Heart right ventricle (tissue), 16 donors: ENCODE results near the gene GPS1. TPM values are rescaled to one million over a fixed set of nuclear protein-coding genes. Genes with fewer than 3 reads are reported as not detected.
A peak's percentile ranks its signal among the peaks of the same experiment; 100 is the strongest.

ENCODE experiments used
- ATAC-seq, 8 donors: fragments of 200-7000 bp; cut with Tn5 transposase; one replicate each; pipeline ENCODE4 v1.9.1; 2020; ENCODE audit warnings: mild to moderate bottlenecking in 8 of 8, moderate library complexity in 8 of 8, moderate number of reproducible peaks in 1 of 8
- DNase-seq, 2 donors: peaks; one replicate each; pipeline ENCODE4 v3.0.0-alpha.2; 2020
- H3K27ac ChIP-seq, 10 donors: fragments of 200-600 bp; sonication (generic) in 2 of 10; one replicate each; pipeline versions ENCODE4 v1.5.0 to v1.8.0; 2020 to 2022; ENCODE audit warnings: mild to moderate bottlenecking in 3 of 10
- H3K27me3 ChIP-seq, 7 donors: fragments of 200-600 bp; one replicate each; pipeline ENCODE4 v1.8.0; 2021 to 2022; ENCODE audit warnings: mild to moderate bottlenecking in 2 of 7
- H3K36me3 ChIP-seq, 9 donors: fragments of 200-600 bp; sonication (generic) in 1 of 9; one replicate each; pipeline versions ENCODE4 v1.5.0 to v1.8.0; 2020 to 2022; ENCODE audit warnings: mild to moderate bottlenecking in 2 of 9
- H3K4me1 ChIP-seq, 9 donors: fragments of 200-600 bp; sonication (generic) in 1 of 9; one replicate each; pipeline versions ENCODE4 v1.5.0 to v1.8.0; 2020 to 2022; ENCODE audit warnings: mild to moderate bottlenecking in 4 of 9
- H3K4me3 ChIP-seq, 10 donors: fragments of 200-600 bp; sonication (generic) in 2 of 10; one replicate each; pipeline versions ENCODE4 v1.5.0 to v1.8.0; 2020 to 2022; ENCODE audit warnings: mild to moderate bottlenecking in 7 of 10, moderate library complexity in 2 of 10
- H3K9me3 ChIP-seq, 11 donors: fragments of 200-600 bp in 10 of 11; sonication (generic) in 2 of 11; one replicate each; pipeline versions ENCODE4 v1.5.0 to v1.8.0; 2013 to 2022; ENCODE audit warnings: mild to moderate bottlenecking in 2 of 11, control low read depth in 1 of 11, moderate library complexity in 1 of 11
- whole genome bisulfite sequencing, 2 donors: extraction: QIAGEN DNeasy Blood & Tissue Kit; methylation state at CpG; one replicate each; pipeline ENCODE4 v1.1.7; 2013; ENCODE audit warnings: inconsistent platforms in 1 of 2; 5-methylcytosine and 5-hydroxymethylcytosine counted together
- intact Hi-C, 10 donors: fragments of 100-400 bp; cut with DNase I; formaldehyde crosslinking; loops; one replicate each; pipeline versions ENCODE4 v1.11.1 to v1.14.2; 2022
- polyA plus RNA-seq, 2 donors: library from polyadenylated mRNA; stranded (reverse); fragments of 200-250 nt; gene quantifications; one replicate each; pipeline ENCODE4 v1.2.3, GENCODE V29; 2013
- total RNA-seq, 10 donors: library from RNA; stranded (reverse); fragmentation: NEBNext Ultra II Directional in 3 of 10; extraction: Animal tissue kit (Norgen Biotek cat#: 25700) in 3 of 10; gene quantifications; one replicate each; pipeline versions ENCODE4 v1.2.1 to v1.2.4, GENCODE V29; 2021 to 2023
- TF ChIP-seq, protein P1 (sequence below), 9 donors: fragments of 200-600 bp; sonication (generic) in 2 of 9; IDR thresholded peaks; one replicate each; pipeline versions ENCODE4 v1.5.0 to v1.8.0; 2021 to 2022; ENCODE audit warnings: antibody characterized with exemption in 9 of 9, mild to moderate bottlenecking in 5 of 9, moderate library complexity in 1 of 9
- donor health status: Arrhythmogenic right ventricular cardiomyopathy.
- donor health status: ischemic (EF 13 %, LVEDD 7.1; RV severe dilation, severe dysfunction).
- donor health status: healthy with polysubstance abuse.
- donor health status: DM: no; HTN: yes; CAD: no.
- donor health status: DM: no; HTN: no; CAD: no.
- donor health status: ischemic (EF 25% LVEDD 6.9; RV normal size, moderate dysfunction).
- donor health status: ischemic (EF 25% LVEDD 5.7; RV mildly dilated, moderate dysfunction).
- donor health status: healthy.
- donor health status: DM: yes; HTN: yes; CAD: no.
- donor health status: Ischemic cardiomyopathy.
- donor health status: ischemic (EF 35%, LVEDD 5.7; RV mildly dilated, moderate dysfunction).
- donor health status: nonischemic (EF 11% LVEDD 7.7; RV severe dilation, severe dysfunction).
- donor health status: DM: yes; HTN: yes; CAD: no.
- donor health status: PGD.
- donor health status: ischemic (EF 29% LVEDD 5.4; RV normal size, mild dysfunction).
- donor health status: nonischemic (EF 23%, LVEDD 6.1; RV moderate dilation, normal function).

GPS1 gene
- total and polyA plus RNA-seq, 12 donors: 68.9 to 183 (median 81.9) TPM

DNA sequence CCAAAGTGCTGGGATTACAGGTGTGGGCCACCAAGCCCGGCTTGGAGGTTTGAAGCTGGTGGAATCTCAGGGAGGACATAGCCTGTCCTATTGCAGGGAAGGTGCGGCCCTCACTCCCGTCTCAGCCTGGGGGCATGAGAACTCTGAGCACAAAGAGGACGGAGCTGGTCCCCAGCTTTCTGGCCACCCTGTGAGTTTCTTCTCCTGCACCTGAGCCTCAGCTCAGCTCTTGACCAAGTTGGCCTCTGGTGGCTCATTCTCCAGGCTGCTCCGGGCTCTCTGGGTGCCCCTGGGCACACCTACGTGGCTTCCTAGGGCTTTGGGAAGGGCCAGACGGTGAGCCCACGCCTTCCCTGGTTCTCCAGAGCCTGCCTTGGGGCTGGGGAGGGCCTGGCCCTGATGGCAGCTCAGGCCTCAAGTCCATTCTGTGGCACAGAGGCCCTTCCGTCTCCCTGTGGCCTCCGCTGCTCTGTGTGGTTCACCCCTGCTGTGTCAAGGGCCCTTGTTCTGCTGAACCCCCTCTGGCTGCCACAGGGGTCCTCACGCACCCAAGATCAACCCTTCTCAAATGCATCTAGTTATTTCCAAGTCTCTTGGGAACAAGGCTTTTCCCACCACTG lies 53.2 kb downstream of the GPS1 start:
- ATAC-seq (no peak), DNase-seq (no peak)
- Histone ChIP-seq H3K4me3 (no peak overlapping the region), H3K36me3 (no peaks in the 10 kb centered on the region), H3K4me1 (peaks cover 8 to 52% (median 35%) of the 10 kb centered on the region in 9 donors), H3K27ac (no peak overlapping the region), H3K9me3 (no peaks in the 10 kb centered on the region), H3K27me3 (no peaks in the 10 kb centered on the region)
- intact Hi-C loops: loop anchor here in 2 of 10 donors (5.0 to 10.0 kb wide), 2 partner anchors 60 to 73 kb away; partner anchors contain the start of gene RAC3 (in 1 of the 2)
- WGBS, 2 donors: 97% methylated on average over 11 of the region's 11 CpGs
- TF ChIP-seq, protein P1, sequence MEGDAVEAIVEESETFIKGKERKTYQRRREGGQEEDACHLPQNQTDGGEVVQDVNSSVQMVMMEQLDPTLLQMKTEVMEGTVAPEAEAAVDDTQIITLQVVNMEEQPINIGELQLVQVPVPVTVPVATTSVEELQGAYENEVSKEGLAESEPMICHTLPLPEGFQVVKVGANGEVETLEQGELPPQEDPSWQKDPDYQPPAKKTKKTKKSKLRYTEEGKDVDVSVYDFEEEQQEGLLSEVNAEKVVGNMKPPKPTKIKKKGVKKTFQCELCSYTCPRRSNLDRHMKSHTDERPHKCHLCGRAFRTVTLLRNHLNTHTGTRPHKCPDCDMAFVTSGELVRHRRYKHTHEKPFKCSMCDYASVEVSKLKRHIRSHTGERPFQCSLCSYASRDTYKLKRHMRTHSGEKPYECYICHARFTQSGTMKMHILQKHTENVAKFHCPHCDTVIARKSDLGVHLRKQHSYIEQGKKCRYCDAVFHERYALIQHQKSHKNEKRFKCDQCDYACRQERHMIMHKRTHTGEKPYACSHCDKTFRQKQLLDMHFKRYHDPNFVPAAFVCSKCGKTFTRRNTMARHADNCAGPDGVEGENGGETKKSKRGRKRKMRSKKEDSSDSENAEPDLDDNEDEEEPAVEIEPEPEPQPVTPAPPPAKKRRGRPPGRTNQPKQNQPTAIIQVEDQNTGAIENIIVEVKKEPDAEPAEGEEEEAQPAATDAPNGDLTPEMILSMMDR (IDR thresholded peaks at IDR 0.05): no peak

DNA sequence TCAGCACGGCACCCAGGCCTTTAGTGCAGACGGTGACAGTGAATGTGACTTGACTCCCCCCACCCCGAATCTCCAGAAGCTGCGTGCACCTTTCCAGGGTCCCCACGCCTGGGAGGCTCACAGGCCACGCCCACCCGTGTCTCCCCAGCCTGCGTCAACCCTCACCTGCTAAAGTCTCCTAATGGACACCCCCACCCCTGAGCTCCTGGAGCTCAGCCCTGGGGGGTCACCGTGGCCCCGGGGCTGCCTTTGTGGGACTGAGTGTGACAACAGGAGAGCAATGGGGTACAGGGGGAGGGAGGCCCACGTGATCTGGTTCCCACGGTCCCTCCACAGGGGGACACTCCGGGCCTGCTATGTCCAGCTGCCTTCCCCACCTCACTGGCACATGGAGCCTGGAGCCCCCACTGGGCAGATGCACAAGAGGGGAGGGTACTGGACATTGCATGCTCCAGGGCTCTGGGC lies 53.8 kb downstream of the GPS1 start:
- intact Hi-C loops: loop anchor here in 1 of 10 donors (10.0 kb wide), 1 partner anchor 61 kb away; no protein-coding TSS in a partner anchor
- 89 to 90% methylated on average over 13 of the region's 13 CpGs for WGBS, 2 donors
- DNase-seq (no peak), ATAC-seq (no peak)
- H3K27me3 ChIP-seq: no peaks in the 10 kb centered on the region
- peaks cover 8 to 46% (median 32%) of the 10 kb centered on the region in 9 donors for H3K4me1 ChIP-seq
- no peaks in the 10 kb centered on the region for H3K9me3 ChIP-seq
- TF ChIP-seq, protein P1 (IDR thresholded peaks at IDR 0.05): no peak
- no peaks in the 10 kb centered on the region for H3K36me3 ChIP-seq
- H3K4me3 ChIP-seq: peak overlapping the region in 2 of 10 donors; percentile 37 to 45
- peak overlapping the region in 4 of 10 donors; percentile 28 to 91 (median 64) for H3K27ac ChIP-seq

DNA sequence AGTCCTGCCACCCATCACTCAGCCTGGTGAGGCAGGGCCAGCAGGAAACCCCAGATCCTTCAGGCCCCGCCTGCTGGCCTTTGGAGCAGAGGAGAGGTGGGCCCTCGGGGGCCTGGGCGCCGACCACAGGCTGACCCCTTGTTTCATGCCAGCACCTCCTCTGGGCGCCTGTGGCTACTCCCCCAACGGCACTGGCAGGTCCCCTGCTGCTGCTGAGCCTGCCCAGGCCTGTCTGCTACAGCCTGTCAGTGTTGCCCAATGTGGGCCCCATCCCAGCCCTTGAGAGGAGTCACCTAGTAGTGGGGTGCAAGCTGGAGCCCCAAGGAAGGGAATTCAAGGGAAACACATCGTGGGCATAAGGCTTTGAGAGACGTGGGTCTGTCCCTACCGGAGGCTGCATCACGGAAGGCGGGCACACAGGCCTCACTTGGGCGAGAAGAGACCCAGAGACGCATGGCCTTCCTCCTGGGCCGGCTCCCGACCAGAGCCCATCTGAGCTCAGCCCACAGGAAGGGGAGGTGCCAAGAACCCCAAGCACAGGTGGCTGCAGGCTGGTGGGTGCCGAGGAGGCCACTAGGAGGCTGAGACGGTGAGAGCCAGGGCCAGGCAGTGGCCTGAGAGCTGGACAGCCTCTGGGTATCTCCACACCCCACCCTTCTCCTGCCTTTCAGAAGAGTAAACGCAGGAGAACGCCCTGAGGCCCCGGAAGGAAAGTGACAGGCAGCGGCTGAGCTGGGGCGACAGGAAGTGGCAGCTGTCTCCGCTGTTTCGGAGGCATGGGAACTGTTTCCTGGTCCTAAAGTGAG lies 54.4 kb downstream of the GPS1 start:
- H3K4me1 ChIP-seq: peaks cover 8 to 40% (median 32%) of the 10 kb centered on the region in 9 donors
- H3K27ac ChIP-seq: peak overlapping the region in 9 of 10 donors; percentile 3 to 91 (median 51)
- no peaks in the 10 kb centered on the region for H3K9me3 ChIP-seq
- DNase-seq (peak; percentile 35 to 50), ATAC-seq (peak in 7 of 8 donors; percentile 7 to 53 (median 39))
- H3K27me3 ChIP-seq: no peaks in the 10 kb centered on the region
- H3K4me3 ChIP-seq: peak overlapping the region in 8 of 10 donors; percentile 0 to 45 (median 22)
- 47% methylated on average over 24 of the region's 24 CpGs for WGBS, 2 donors
- no peaks in the 10 kb centered on the region for H3K36me3 ChIP-seq
- intact Hi-C loops: loop anchor here in 1 of 10 donors (10.0 kb wide), 1 partner anchor 61 kb away; no protein-coding TSS in a partner anchor
- TF ChIP-seq, protein P1 (IDR thresholded peaks at IDR 0.05): peak in 4 of 9 donors; percentile 17 to 28 (median 18)

DNA sequence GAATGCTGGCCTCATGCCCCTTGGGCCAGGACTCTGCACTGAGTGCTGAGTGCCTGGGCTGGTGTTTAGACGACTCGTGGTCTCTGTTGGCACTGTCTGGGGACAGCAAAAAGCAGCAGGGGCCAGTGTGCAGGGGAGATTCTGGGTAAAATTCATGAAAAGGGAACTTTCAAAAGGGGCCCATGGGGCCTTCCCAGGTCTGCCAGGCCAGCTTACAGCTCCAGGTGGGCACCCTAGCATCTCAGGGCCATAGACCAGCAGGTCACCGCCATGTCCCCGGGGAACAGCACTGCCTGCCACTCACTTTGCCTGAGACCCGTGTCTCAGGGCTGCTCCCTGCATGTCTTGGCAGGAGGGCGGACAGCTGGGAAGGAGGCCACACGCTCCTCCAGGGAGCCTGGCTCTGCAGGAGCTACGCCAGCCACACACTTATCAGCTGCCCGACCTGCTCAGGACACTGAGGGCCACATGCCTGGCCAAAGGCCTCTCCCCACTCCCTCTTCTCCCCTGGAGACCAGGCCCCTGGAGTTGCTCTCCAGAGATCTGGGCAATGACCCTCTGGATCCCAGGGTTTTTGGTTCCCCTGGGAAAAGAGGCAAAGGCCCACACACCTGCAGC lies 55.1 kb downstream of the GPS1 start:
- no peaks in the 10 kb centered on the region for H3K27me3 ChIP-seq
- intact Hi-C loops: loop anchor here in 1 of 10 donors (10.0 kb wide), 1 partner anchor 62 kb away; no protein-coding TSS in a partner anchor
- H3K4me3 ChIP-seq: peak overlapping the region in 7 of 10 donors; percentile 0 to 45 (median 25)
- TF ChIP-seq, protein P1 (IDR thresholded peaks at IDR 0.05): no peak
- peaks cover 8 to 35% (median 28%) of the 10 kb centered on the region in 9 donors for H3K4me1 ChIP-seq
- ATAC-seq (peak in 6 of 8 donors; percentile 2 to 14 (median 6)), DNase-seq (no peak)
- no peaks in the 10 kb centered on the region for H3K9me3 ChIP-seq
- 46 to 62% methylated on average over 9 of the region's 9 CpGs for WGBS, 2 donors
- H3K36me3 ChIP-seq: peaks cover 0 to 3% (median 0%) of the 10 kb centered on the region in 9 donors
- peak overlapping the region in 9 of 10 donors; percentile 3 to 91 (median 51) for H3K27ac ChIP-seq
